NCI-H2196 (cell line): ENCODE data around the gene NBPF3.
"Not testable (repeated sequence)": the region's sequence is repeated elsewhere in the genome, so short reads cannot be mapped to it uniquely, and the experiment has no call there.

Experiments
- DNase-seq: peaks from one replicate; lab custom pipeline; 2025; ENCODE audit not compliant: unreplicated experiment; lab: John Stamatoyannopoulos, UW

Gene NBPF3

GRCh38 chr1:21439721-21440629 is at the start of gene NBPF3:
Gene NBPF3 (plus strand): TSS chr1:21440137. CDS start chr1:21445087, 4,950 bp downstream.
- peak; percentile 91 for DNase-seq

GRCh38 chr1:21391497-21391896 is 48.4 kb upstream of the NBPF3 start:
- no peak for DNase-seq

- DNase-seq = no peak
Observed at GRCh38 chr1:21392587-21393263, 47.2 kb upstream of the NBPF3 start.

- no peak for DNase-seq
Observed at GRCh38 chr1:21396516-21396915, 43.4 kb upstream of the NBPF3 start.

GRCh38 chr1:21397813-21398188 is 42.1 kb upstream of the NBPF3 start:
- no peak for DNase-seq

GRCh38 chr1:21401726-21402346 is 38.1 kb upstream of the NBPF3 start:
- not testable (repeated sequence) for DNase-seq

GRCh38 chr1:21406659-21407058 is 33.3 kb upstream of the NBPF3 start:
- no peak for DNase-seq

GRCh38 chr1:21409897-21410296 is 30.0 kb upstream of the NBPF3 start:
- not testable (repeated sequence) for DNase-seq

GRCh38 chr1:21414015-21414414 is 25.9 kb upstream of the NBPF3 start:
- DNase-seq = no peak

- not testable (repeated sequence) for DNase-seq
Observed at GRCh38 chr1:21420378-21420777, 19.6 kb upstream of the NBPF3 start.

GRCh38 chr1:21421307-21421706 is 18.6 kb upstream of the NBPF3 start:
- DNase-seq = not testable (repeated sequence)

- not testable (repeated sequence) for DNase-seq
Observed at GRCh38 chr1:21427798-21428480, 12.0 kb upstream of the NBPF3 start.

- DNase-seq = not testable (repeated sequence)
Observed at GRCh38 chr1:21428481-21429073, 11.4 kb upstream of the NBPF3 start.

GRCh38 chr1:21429210-21429609 is 10.7 kb upstream of the NBPF3 start:
- DNase-seq = not testable (repeated sequence)

GRCh38 chr1:21430875-21431274 is 9.1 kb upstream of the NBPF3 start:
- DNase-seq = not testable (repeated sequence)

- DNase-seq = no peak
Observed at GRCh38 chr1:21434394-21434793, 5.5 kb upstream of the NBPF3 start.

GRCh38 chr1:21435646-21436487 is 4.1 kb upstream of the NBPF3 start:
- no peak for DNase-seq

GRCh38 chr1:21436488-21437340 is 3.2 kb upstream of the NBPF3 start:
- DNase-seq = no peak

- DNase-seq = no peak
Observed at GRCh38 chr1:21437341-21437640, 2.6 kb upstream of the NBPF3 start.
